Activated CD8-positive, alpha-beta memory T cell treated with anti-CD3 and anti-CD28 coated beads, Interleukin-2, amount 10 ng/mL, durations not matched to agents 7 days and 5 days (primary cell): ENCODE results near the gene KDM7A. TPM values are rescaled to one million over a fixed set of nuclear protein-coding genes. Genes with fewer than 3 reads are reported as not detected.
A peak's percentile ranks its signal among the peaks of the same experiment; 100 is the strongest.
"Not testable (repeated sequence)": the region's sequence is repeated elsewhere in the genome, so short reads cannot be mapped to it uniquely, and the experiment has no call there.

Source experiments
- ATAC-seq: fragments of 150-1000 bp; cut with Tn5 transposase; one replicate; pipeline ENCODE4 v1.10.0; 2021; ENCODE audit warnings: moderate library complexity
- CTCF ChIA-PET: fragments of 350-600 bp; sonication (Branson Sonifier 250); formaldehyde crosslinking; loops from one replicate; lab custom pipeline; 2021; ENCODE audit warnings: antibody characterized with exemption; lab: Charles Lee
- DNase-seq: peaks from one replicate; pipeline ENCODE4 v3.0.0-alpha.2; 2020
- H3K27ac Mint-ChIP-seq: one replicate; pipeline ENCODE4 v1.8.0; 2021; ENCODE audit warnings: mild to moderate bottlenecking, mixed read lengths
- H3K27me3 Mint-ChIP-seq: one replicate; pipeline ENCODE4 v1.8.0; 2021; ENCODE audit warnings: mixed read lengths
- H3K36me3 Mint-ChIP-seq: one replicate; pipeline ENCODE4 v1.8.0; 2021; ENCODE audit warnings: mild to moderate bottlenecking, mixed read lengths
- H3K4me1 Mint-ChIP-seq: one replicate; pipeline ENCODE4 v1.8.0; 2021; ENCODE audit warnings: mixed read lengths
- H3K4me3 Mint-ChIP-seq: one replicate; pipeline ENCODE4 v1.8.0; 2021; ENCODE audit warnings: mild to moderate bottlenecking, moderate library complexity, mixed read lengths
- H3K9me3 Mint-ChIP-seq: one replicate; pipeline ENCODE4 v1.8.0; 2022; ENCODE audit warnings: low read depth, mixed read lengths
- total RNA-seq, 2 experiments: library from RNA; stranded (reverse); gene quantifications; one replicate each; pipeline ENCODE4 v1.2.3, GENCODE V29; 2021

The KDM7A gene
- total RNA-seq, 2 experiments from 2014 or later: 7.3 to 13.1 TPM

- ATAC-seq: peak; percentile 83
- H3K9me3 Mint-ChIP-seq: peaks cover 6% of the 10 kb centered on the region
- peak overlapping the region; percentile 96 for H3K27ac Mint-ChIP-seq
- peaks cover 18% of the 10 kb centered on the region for H3K36me3 Mint-ChIP-seq
- H3K27me3 Mint-ChIP-seq: no peaks in the 10 kb centered on the region
- peaks cover 75% of the 10 kb centered on the region for H3K4me1 Mint-ChIP-seq
- peak overlapping the region; percentile 38 for H3K4me3 Mint-ChIP-seq
- CTCF ChIA-PET: interaction anchor here (1.0 to 6.0 kb wide), 6 partner anchors 13 to 41 kb away, joined by 3 to 34 read pairs (median 4); partner anchors contain the start of gene KDM7A
- DNase-seq: peak; percentile 82
These were observed 35.5 kb upstream of the KDM7A start for GRCh38 chr7:140212100-140212881.

- Mint-ChIP-seq H3K4me1 (peaks cover 80% of the 10 kb centered on the region), H3K4me3 (no peak overlapping the region), H3K9me3 (peaks cover 6% of the 10 kb centered on the region), H3K27ac (peak overlapping the region; percentile 96), H3K36me3 (peaks cover 18% of the 10 kb centered on the region), H3K27me3 (no peaks in the 10 kb centered on the region)
- CTCF ChIA-PET: interaction anchor here (1.0 to 6.0 kb wide), 5 partner anchors 18 to 41 kb away, joined by 3 to 34 read pairs (median 5); partner anchors contain the start of gene KDM7A
- no peak for DNase-seq
- ATAC-seq: no peak
These were observed 34.9 kb upstream of the KDM7A start for GRCh38 chr7:140211698-140212097.

GRCh38 chr7:140209866-140210609 lies 33.3 kb upstream of the KDM7A start:
- CTCF ChIA-PET: interaction anchor here (0.8 to 6.0 kb wide), 7 partner anchors 17 to 437 kb away, joined by 3 to 34 read pairs (median 3); partner anchors contain the start of gene KDM7A
- Mint-ChIP-seq H3K36me3 (peaks cover 11% of the 10 kb centered on the region), H3K4me1 (peaks cover 71% of the 10 kb centered on the region), H3K9me3 (no peaks in the 10 kb centered on the region), H3K27ac (peak overlapping the region; percentile 87), H3K4me3 (peak overlapping the region; percentile 47), H3K27me3 (no peaks in the 10 kb centered on the region)
- DNase-seq: peak; percentile 89
- ATAC-seq: peak; percentile 68

GRCh38 chr7:140206616-140207389 lies 30.0 kb upstream of the KDM7A start:
- CTCF ChIA-PET: no interaction called here
- peaks cover 17% of the 10 kb centered on the region for H3K36me3 Mint-ChIP-seq
- ATAC-seq: no peak
- H3K27ac Mint-ChIP-seq: peak overlapping the region; percentile 34
- peaks cover 12% of the 10 kb centered on the region for H3K9me3 Mint-ChIP-seq
- H3K4me1 Mint-ChIP-seq: peaks cover 41% of the 10 kb centered on the region
- H3K4me3 Mint-ChIP-seq: no peak overlapping the region
- H3K27me3 Mint-ChIP-seq: no peaks in the 10 kb centered on the region
- DNase-seq: no peak

DNA sequence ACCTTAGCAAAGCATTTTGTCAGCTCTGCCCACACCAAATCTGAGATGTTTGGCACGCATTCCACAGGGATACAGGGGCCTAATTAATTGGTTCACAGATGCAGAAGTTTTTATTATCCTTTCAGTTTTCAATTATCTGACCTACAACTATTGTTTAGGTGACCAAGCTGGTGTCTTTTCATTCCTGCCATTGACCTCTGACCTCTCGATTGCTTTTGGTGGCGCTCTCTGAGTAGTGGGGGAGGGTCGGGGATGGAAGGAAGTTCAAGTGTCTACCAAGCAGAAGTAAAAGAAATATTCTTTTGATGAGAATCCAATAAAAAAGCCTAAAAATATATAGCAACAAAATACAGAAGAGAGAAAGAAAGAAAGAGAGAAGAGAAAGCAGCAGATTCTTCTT lies 28.8 kb upstream of the KDM7A start:
- Mint-ChIP-seq H3K27me3 (no peaks in the 10 kb centered on the region), H3K36me3 (peaks cover 17% of the 10 kb centered on the region), H3K4me3 (no peak overlapping the region), H3K27ac (no peak overlapping the region), H3K9me3 (peaks cover 12% of the 10 kb centered on the region), H3K4me1 (peaks cover 32% of the 10 kb centered on the region)
- DNase-seq: no peak
- CTCF ChIA-PET: interaction anchor here (1.0 kb wide), 1 partner anchor 59 kb away, joined by 3 read pairs; no protein-coding TSS in a partner anchor
- ATAC-seq: no peak

- peaks cover 15% of the 10 kb centered on the region for H3K36me3 Mint-ChIP-seq
- H3K4me1 Mint-ChIP-seq: peaks cover 13% of the 10 kb centered on the region
- peaks cover 12% of the 10 kb centered on the region for H3K9me3 Mint-ChIP-seq
- H3K4me3 Mint-ChIP-seq: no peak overlapping the region
- CTCF ChIA-PET: no interaction called here
- no peak for ATAC-seq
- no peaks in the 10 kb centered on the region for H3K27me3 Mint-ChIP-seq
- no peak overlapping the region for H3K27ac Mint-ChIP-seq
- no peak for DNase-seq
These were observed 26.8 kb upstream of the KDM7A start for GRCh38 chr7:140203556-140203955.

GRCh38 chr7:140202942-140203341 lies 26.2 kb upstream of the KDM7A start:
- DNase-seq, H3K27ac Mint-ChIP-seq, CTCF ChIA-PET, H3K27me3 Mint-ChIP-seq, H3K4me3 Mint-ChIP-seq, ATAC-seq: not testable (repeated sequence)
- Mint-ChIP-seq H3K9me3 (peaks cover 12% of the 10 kb centered on the region), H3K4me1 (peaks cover 11% of the 10 kb centered on the region), H3K36me3 (peaks cover 13% of the 10 kb centered on the region)

GRCh38 chr7:140201393-140201792 lies 24.6 kb upstream of the KDM7A start:
- Mint-ChIP-seq H3K27me3 (no peaks in the 10 kb centered on the region), H3K9me3 (peaks cover 13% of the 10 kb centered on the region), H3K4me3 (no peak overlapping the region), H3K4me1 (no peaks in the 10 kb centered on the region), H3K27ac (no peak overlapping the region), H3K36me3 (peaks cover 10% of the 10 kb centered on the region)
- DNase-seq: no peak
- CTCF ChIA-PET: interaction anchor here (1.0 to 1.5 kb wide), 3 partner anchors 63 to 104 kb away, joined by 3 to 4 read pairs (median 3); no protein-coding TSS in a partner anchor
- ATAC-seq: no peak

- DNase-seq (no peak), ATAC-seq (no peak)
- H3K36me3 Mint-ChIP-seq: peaks cover 15% of the 10 kb centered on the region
- peaks cover 9% of the 10 kb centered on the region for H3K4me1 Mint-ChIP-seq
- no peak overlapping the region for H3K4me3 Mint-ChIP-seq
- CTCF ChIA-PET: interaction anchor here (0.7 to 1.1 kb wide), 4 partner anchors 9 to 23 kb away, joined by 3 read pairs; partner anchors contain the start of gene KDM7A
- peaks cover 13% of the 10 kb centered on the region for H3K9me3 Mint-ChIP-seq
- H3K27me3 Mint-ChIP-seq: no peaks in the 10 kb centered on the region
- H3K27ac Mint-ChIP-seq: no peak overlapping the region
These were observed 23.5 kb upstream of the KDM7A start for GRCh38 chr7:140200061-140200989.

GRCh38 chr7:140197938-140198337 lies 21.2 kb upstream of the KDM7A start:
- ATAC-seq (no peak), DNase-seq (no peak)
- Mint-ChIP-seq H3K36me3 (peaks cover 5% of the 10 kb centered on the region), H3K27ac (no peak overlapping the region), H3K4me1 (peaks cover 11% of the 10 kb centered on the region), H3K27me3 (no peaks in the 10 kb centered on the region), H3K9me3 (peaks cover 3% of the 10 kb centered on the region), H3K4me3 (no peak overlapping the region)
- CTCF ChIA-PET: interaction anchor here (0.9 to 1.0 kb wide), 4 partner anchors 15 to 95 kb away, joined by 3 to 5 read pairs (median 3); no protein-coding TSS in a partner anchor

- CTCF ChIA-PET: interaction anchor here (0.9 to 1.0 kb wide), 4 partner anchors 15 to 96 kb away, joined by 3 to 5 read pairs (median 3); no protein-coding TSS in a partner anchor
- Mint-ChIP-seq H3K9me3 (peaks cover 2% of the 10 kb centered on the region), H3K4me3 (no peak overlapping the region), H3K27me3 (no peaks in the 10 kb centered on the region), H3K27ac (no peak overlapping the region), H3K4me1 (peaks cover 11% of the 10 kb centered on the region), H3K36me3 (peaks cover 5% of the 10 kb centered on the region)
- no peak for DNase-seq
- no peak for ATAC-seq
These were observed 20.6 kb upstream of the KDM7A start for GRCh38 chr7:140197218-140197890.
